Stimulated activated CD4-positive, alpha-beta T cell treated with anti-CD3 and anti-CD28 coated beads, Interleukin-15, amount 100 ng/mL, for 24 hours (primary cell): ENCODE results near the gene TECRL.

Experiments
- DNase-seq: peaks from one replicate; pipeline ENCODE4 v3.0.0-alpha.2; 2020

TECRL gene

DNA sequence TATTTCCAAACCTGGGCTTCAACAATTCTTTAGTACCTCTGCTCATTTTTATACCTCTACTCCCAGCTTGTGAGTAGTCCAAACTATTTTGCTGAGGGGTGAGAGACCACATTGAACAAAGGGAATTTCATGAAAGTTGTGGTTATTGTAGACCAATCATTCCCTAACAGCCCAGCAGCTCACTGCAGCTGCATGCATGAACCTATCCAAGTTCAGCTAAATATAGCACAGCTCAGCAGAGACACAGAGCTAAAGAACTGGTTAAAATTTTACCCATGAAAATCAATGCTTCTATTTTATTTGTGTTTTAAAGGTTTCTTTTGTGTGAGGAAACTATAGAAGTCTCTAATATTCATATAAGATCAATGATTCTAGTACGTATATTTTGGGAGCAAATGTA is 82.7 kb downstream of the TECRL start:
- no peak for DNase-seq

- DNase-seq = no peak
Measured at GRCh38 chr4:64306255-64306565, 103.0 kb downstream of the TECRL start.

DNA sequence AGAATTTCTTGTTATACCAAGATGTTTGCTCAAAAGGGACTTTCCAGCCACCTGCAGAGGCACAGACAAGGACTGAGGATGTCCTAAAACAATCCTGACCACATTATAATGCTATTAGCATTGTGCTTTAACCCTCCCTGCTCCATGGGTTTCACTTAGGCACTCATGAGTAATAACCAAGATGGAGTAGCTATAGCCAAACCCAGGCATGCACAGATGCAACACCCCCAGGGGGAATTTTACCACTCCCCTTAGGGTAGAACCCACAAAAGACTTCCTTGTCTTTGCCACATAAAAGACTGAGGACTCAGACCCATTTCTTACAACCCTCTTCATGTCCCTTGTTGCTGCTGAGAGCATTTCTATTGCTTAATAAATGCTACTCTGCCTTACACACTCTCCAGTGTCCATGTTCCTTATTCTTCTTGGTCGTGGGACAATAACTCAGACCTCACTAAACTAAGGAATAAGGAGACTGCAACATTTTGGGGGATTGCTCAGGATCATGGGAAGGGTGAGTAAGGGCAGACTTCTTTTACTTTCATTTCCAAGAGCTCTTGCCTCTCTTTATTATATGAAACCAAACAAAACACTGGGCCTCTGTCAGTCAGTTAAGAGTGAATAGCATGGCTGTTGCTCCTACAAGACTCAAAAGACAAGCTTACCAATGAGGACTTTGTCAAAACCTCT is 103.5 kb downstream of the TECRL start:
- DNase-seq = no peak

- DNase-seq = no peak
Measured at GRCh38 chr4:64272432-64272831, 136.8 kb downstream of the TECRL start.

- DNase-seq = no peak
Measured at GRCh38 chr4:64271601-64272081, 137.6 kb downstream of the TECRL start.

DNA sequence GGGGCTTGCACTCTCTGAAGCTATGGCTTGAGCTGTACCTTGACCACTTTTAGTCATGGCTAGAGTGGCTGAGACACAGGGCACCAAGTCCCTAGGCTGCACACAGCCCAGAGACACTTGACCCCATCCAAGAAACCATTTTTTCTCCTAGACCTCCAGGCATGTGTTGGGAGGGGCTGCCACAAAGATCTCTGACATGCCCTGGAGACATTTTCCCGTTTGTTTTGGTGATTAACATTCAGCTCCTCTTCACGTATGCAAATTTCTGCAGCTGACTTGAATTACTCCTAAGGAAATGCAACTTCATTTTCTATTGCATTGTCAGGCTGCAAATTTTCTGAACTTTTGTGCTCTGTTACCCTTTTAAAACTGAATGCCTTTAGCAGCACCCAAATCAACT is 142.6 kb downstream of the TECRL start:
- no peak for DNase-seq

DNA sequence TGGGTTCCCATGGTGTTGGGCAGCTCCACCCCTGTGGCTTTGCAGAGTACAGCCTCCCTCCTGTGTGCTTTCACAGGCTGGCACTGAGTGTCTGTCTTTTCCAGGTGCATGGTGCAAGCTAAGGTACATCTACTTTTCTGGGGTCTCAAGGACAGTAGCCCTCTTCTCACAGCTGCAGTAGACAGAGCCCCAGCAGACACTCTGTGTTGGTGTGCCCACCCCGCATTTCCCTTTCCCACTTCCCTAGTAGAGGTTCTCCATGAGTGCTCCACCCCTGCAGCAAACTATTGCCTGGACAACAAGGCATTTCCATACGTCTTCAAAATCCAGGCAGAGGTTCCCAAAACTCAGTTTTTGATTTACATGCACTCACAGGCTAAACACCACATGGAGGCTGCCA is 143.0 kb downstream of the TECRL start:
- DNase-seq = no peak

DNA sequence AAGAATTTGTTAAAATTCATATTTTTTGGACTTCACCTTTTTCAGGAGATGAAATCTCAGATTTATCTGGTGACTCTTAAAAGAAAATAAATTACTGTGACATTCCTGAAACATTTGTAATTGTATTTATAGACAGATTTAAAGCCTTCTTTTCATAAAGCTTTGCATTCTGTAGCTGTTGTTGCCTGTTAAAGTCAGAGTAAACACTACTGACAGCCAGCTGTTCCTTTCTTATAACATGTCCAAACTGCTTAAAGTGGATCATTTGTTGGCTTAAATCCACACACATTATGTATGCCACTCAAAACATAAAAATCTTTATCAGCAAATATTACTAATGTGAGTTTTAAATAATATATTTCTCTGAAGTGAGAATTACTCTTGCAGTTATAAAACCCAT is 157.5 kb downstream of the TECRL start:
- no peak for DNase-seq

GRCh38 chr4:64250488-64250887 is 158.8 kb downstream of the TECRL start:
- no peak for DNase-seq

DNA sequence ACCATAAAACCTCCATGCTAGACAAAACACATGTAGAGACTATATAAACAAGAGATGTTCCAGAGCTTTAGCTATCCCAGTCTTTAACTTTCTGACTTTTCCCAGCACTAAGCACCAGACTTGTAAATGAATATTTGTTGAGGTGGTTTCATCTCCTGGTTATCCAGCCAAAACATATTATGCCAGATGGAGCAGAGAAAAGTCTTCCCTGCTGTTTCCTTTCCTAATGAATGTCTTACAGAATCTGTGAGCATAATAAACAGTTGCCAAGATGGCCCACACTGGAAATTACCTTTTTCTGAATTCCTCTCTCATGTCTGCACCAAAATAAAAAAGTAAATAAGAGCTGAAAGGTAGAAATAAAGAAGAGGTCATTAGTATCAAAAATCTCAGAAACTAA is 159.2 kb downstream of the TECRL start:
- DNase-seq = no peak

DNA sequence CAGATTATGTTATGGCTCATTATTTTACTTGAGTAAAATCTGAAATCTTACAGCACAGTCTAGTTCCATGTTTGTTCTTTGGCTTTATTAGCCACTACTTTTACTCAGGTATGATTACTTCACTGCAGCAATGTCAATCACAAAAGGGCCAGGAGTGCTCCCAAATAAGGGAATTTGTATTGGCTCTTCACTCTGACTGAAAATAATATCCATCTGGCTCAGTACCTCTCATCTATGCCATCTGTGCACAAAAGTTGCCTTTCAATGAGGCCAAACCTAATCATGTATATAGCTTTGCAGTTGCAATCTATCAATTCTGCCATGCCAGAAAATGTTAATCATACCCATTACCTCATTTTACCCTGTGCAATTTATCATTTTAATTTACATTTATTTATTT is 161.1 kb downstream of the TECRL start:
- DNase-seq = no peak

GRCh38 chr4:64230709-64231310 is 178.4 kb downstream of the TECRL start:
- no peak for DNase-seq
